Progenitor cell of endocrine pancreas (in vitro differentiated cells): ENCODE data around the gene ZNF14. TPM values are rescaled to one million over a fixed set of nuclear protein-coding genes. Genes with fewer than 3 reads are reported as not detected.
A peak's percentile ranks its signal among the peaks of the same experiment; 100 is the strongest.

Experiments used
- DNase-seq: peaks from one replicate; pipeline ENCODE4 v3.0.0; 2021; ENCODE audit warnings: low spot score; ENCODE audit not compliant: unreplicated experiment
- H3K27ac Mint-ChIP-seq: 2 replicates; pipeline ENCODE4 v1.8.0; 2021; ENCODE audit warnings: mild to moderate bottlenecking, moderate library complexity, mixed read lengths
- H3K27me3 Mint-ChIP-seq: 2 replicates; pipeline ENCODE4 v1.8.0; 2021; ENCODE audit warnings: mixed read lengths
- H3K36me3 Mint-ChIP-seq: 2 replicates; pipeline ENCODE4 v1.8.0; 2022; ENCODE audit warnings: mixed read lengths; ENCODE audit not compliant: insufficient read depth
- H3K4me1 Mint-ChIP-seq: 2 replicates; pipeline ENCODE4 v1.8.0; 2021; ENCODE audit warnings: low read depth, mixed read lengths
- H3K4me3 Mint-ChIP-seq: 2 replicates; pipeline ENCODE4 v1.8.0; 2021; ENCODE audit warnings: low read depth, mild to moderate bottlenecking, moderate library complexity, mixed read lengths
- H3K9me3 Mint-ChIP-seq: 2 replicates; pipeline ENCODE4 v1.8.0; 2021; ENCODE audit warnings: low read depth, mixed read lengths
- CTCF ChIP-seq: fragments of 200-600 bp; sonication (generic); IDR thresholded peaks from one replicate; pipeline ENCODE4 v1.5.0; 2021; ENCODE audit warnings: antibody characterized with exemption, mild to moderate bottlenecking; ENCODE audit not compliant: unreplicated experiment
- total RNA-seq: library from RNA; stranded (reverse); gene quantifications from 2 replicates; pipeline ENCODE4 v1.2.1, GENCODE V29; 2021

ZNF14 gene
- total RNA-seq, 1 donor from 2014 or later = 12.4 TPM

- H3K4me1 Mint-ChIP-seq = no peaks in the 10 kb centered on the region
- no peaks in the 10 kb centered on the region for H3K36me3 Mint-ChIP-seq
- no peaks in the 10 kb centered on the region for H3K9me3 Mint-ChIP-seq
- H3K4me3 Mint-ChIP-seq = no peak overlapping the region
- no peak for TF ChIP-seq CTCF
- DNase-seq = no peak
- H3K27ac Mint-ChIP-seq = no peak overlapping the region
- H3K27me3 Mint-ChIP-seq = no peaks in the 10 kb centered on the region
These were observed 5.7 kb upstream of the ZNF14 start for GRCh38 chr19:19738564-19738963.

GRCh38 chr19:19737559-19738332 lies 4.8 kb upstream of the ZNF14 start:
- peaks cover 6% of the 10 kb centered on the region for H3K36me3 Mint-ChIP-seq
- H3K4me3 Mint-ChIP-seq = no peak overlapping the region
- H3K4me1 Mint-ChIP-seq = peaks cover 5% of the 10 kb centered on the region
- H3K27me3 Mint-ChIP-seq = no peaks in the 10 kb centered on the region
- H3K9me3 Mint-ChIP-seq = peaks cover 2% of the 10 kb centered on the region
- no peak for TF ChIP-seq CTCF
- no peak overlapping the region for H3K27ac Mint-ChIP-seq
- DNase-seq = no peak

GRCh38 chr19:19721896-19722295 lies 11.0 kb downstream of the ZNF14 start:
- Mint-ChIP-seq H3K36me3 (peaks cover 57% of the 10 kb centered on the region), H3K27ac (no peak overlapping the region), H3K9me3 (peaks cover 46% of the 10 kb centered on the region)

GRCh38 chr19:19719798-19720197 lies 13.1 kb downstream of the ZNF14 start:
- H3K4me1 Mint-ChIP-seq = no peaks in the 10 kb centered on the region
- no peaks in the 10 kb centered on the region for H3K27me3 Mint-ChIP-seq
- DNase-seq = no peak
- H3K4me3 Mint-ChIP-seq = no peak overlapping the region
- no peak for TF ChIP-seq CTCF
- peaks cover 76% of the 10 kb centered on the region for H3K36me3 Mint-ChIP-seq
- H3K27ac Mint-ChIP-seq = peak overlapping the region; percentile 67
- peaks cover 63% of the 10 kb centered on the region for H3K9me3 Mint-ChIP-seq

More at GRCh38 chr19:19721896-19722295, 11.0 kb downstream of the ZNF14 start:
- Mint-ChIP-seq H3K27me3 (no peaks in the 10 kb centered on the region), H3K4me3 (no peak overlapping the region), H3K4me1 (no peaks in the 10 kb centered on the region)
- DNase-seq = no peak
- no peak for TF ChIP-seq CTCF

GRCh38 chr19:19711934-19712828 lies 20.7 kb downstream of the ZNF14 start:
- H3K27me3 Mint-ChIP-seq = no peaks in the 10 kb centered on the region
- H3K36me3 Mint-ChIP-seq = peaks cover 92% of the 10 kb centered on the region
- no peak for DNase-seq
- H3K4me3 Mint-ChIP-seq = no peak overlapping the region
- H3K27ac Mint-ChIP-seq = peak overlapping the region; percentile 92
- peaks cover 55% of the 10 kb centered on the region for H3K9me3 Mint-ChIP-seq
- H3K4me1 Mint-ChIP-seq = no peaks in the 10 kb centered on the region
- TF ChIP-seq CTCF = no peak
